Skeletal muscle satellite cell (primary cell): ENCODE data around the gene GCAT.

Experiments
- H3K27me3 ChIP-seq: 2 replicates; pipeline ENCODE4 v1.7.0; 2013; ENCODE audit warnings: low read length; ENCODE audit not compliant: control insufficient read depth, insufficient read depth
- H3K36me3 ChIP-seq: 2 replicates; pipeline ENCODE4 v1.7.0; 2013; ENCODE audit warnings: mild to moderate bottlenecking, control low read depth, low read length; ENCODE audit not compliant: insufficient read depth
- H3K4me1 ChIP-seq: 2 replicates; pipeline ENCODE4 v1.7.0; 2013; ENCODE audit warnings: low read length; ENCODE audit not compliant: control insufficient read depth, insufficient read depth
- H3K4me2 ChIP-seq: 2 replicates; pipeline ENCODE4 v1.7.0; 2013; ENCODE audit warnings: mild to moderate bottlenecking, low read length
- H3K4me3 ChIP-seq: 2 replicates; pipeline ENCODE4 v1.7.0; 2013; ENCODE audit warnings: low read length
- H3K9ac ChIP-seq: 2 replicates; pipeline ENCODE4 v1.7.0; 2013; ENCODE audit warnings: mild to moderate bottlenecking, low read depth, low read length, moderate library complexity
- H3K9me3 ChIP-seq: replicated peaks from 2 replicates; pipeline ENCODE4 v1.7.0; 2013; ENCODE audit warnings: mild to moderate bottlenecking, control low read depth, low read length

GCAT gene

GRCh38 chr22:37816543-37817180 is 8.9 kb downstream of the GCAT start:
- no peak overlapping the region for H3K9ac ChIP-seq
- H3K4me2 ChIP-seq, result no peak overlapping the region
- no peaks in the 10 kb centered on the region for H3K36me3 ChIP-seq
- H3K4me1 ChIP-seq, result peaks cover 13% of the 10 kb centered on the region
- H3K4me3 ChIP-seq, result no peak overlapping the region
- no peaks in the 10 kb centered on the region for H3K9me3 ChIP-seq
- peaks cover 10% of the 10 kb centered on the region for H3K27me3 ChIP-seq

GRCh38 chr22:37817705-37818408 is 10.1 kb downstream of the GCAT start:
- peaks cover 13% of the 10 kb centered on the region for H3K4me1 ChIP-seq
- peak overlapping the region; percentile 71 for H3K9ac ChIP-seq
- H3K9me3 ChIP-seq, result no peaks in the 10 kb centered on the region
- H3K27me3 ChIP-seq, result peaks cover 19% of the 10 kb centered on the region
- H3K4me2 ChIP-seq, result peak overlapping the region; percentile 79
- no peaks in the 10 kb centered on the region for H3K36me3 ChIP-seq
- H3K4me3 ChIP-seq, result peak overlapping the region; percentile 62

GRCh38 chr22:37818409-37819104 is 10.8 kb downstream of the GCAT start:
- peaks cover 26% of the 10 kb centered on the region for H3K27me3 ChIP-seq
- H3K36me3 ChIP-seq, result no peaks in the 10 kb centered on the region
- peak overlapping the region; percentile 36 for H3K9ac ChIP-seq
- H3K4me3 ChIP-seq, result peak overlapping the region; percentile 61
- H3K4me2 ChIP-seq, result peak overlapping the region; percentile 79
- no peaks in the 10 kb centered on the region for H3K9me3 ChIP-seq
- H3K4me1 ChIP-seq, result peaks cover 13% of the 10 kb centered on the region

GRCh38 chr22:37819105-37819433 is 11.3 kb downstream of the GCAT start:
- H3K36me3 ChIP-seq, result no peaks in the 10 kb centered on the region
- H3K4me3 ChIP-seq, result peak overlapping the region; percentile 61
- H3K9me3 ChIP-seq, result no peaks in the 10 kb centered on the region
- peak overlapping the region; percentile 79 for H3K4me2 ChIP-seq
- no peak overlapping the region for H3K9ac ChIP-seq
- H3K27me3 ChIP-seq, result peaks cover 29% of the 10 kb centered on the region
- H3K4me1 ChIP-seq, result peaks cover 13% of the 10 kb centered on the region

- Histone ChIP-seq H3K4me3 (no peak overlapping the region), H3K9me3 (no peaks in the 10 kb centered on the region), H3K9ac (no peak overlapping the region), H3K36me3 (no peaks in the 10 kb centered on the region), H3K4me2 (no peak overlapping the region), H3K4me1 (peaks cover 21% of the 10 kb centered on the region), H3K27me3 (peaks cover 34% of the 10 kb centered on the region)
Observed at GRCh38 chr22:37820350-37820749, 12.6 kb downstream of the GCAT start.

- Histone ChIP-seq H3K4me3 (no peak overlapping the region), H3K27me3 (peaks cover 34% of the 10 kb centered on the region), H3K9ac (no peak overlapping the region), H3K9me3 (no peaks in the 10 kb centered on the region), H3K4me1 (peaks cover 21% of the 10 kb centered on the region), H3K4me2 (no peak overlapping the region), H3K36me3 (no peaks in the 10 kb centered on the region)
Observed at GRCh38 chr22:37822079-37822833, 14.5 kb downstream of the GCAT start.

GRCh38 chr22:37823134-37823985 is 15.6 kb downstream of the GCAT start, which contains the start of gene GALR3:
Gene GALR3 (plus strand): TSS chr22:37823382. CDS start chr22:37823407, 25 bp downstream.
- Histone ChIP-seq H3K4me2 (no peak within 1 kb of the TSS), H3K4me3 (no peak within 1 kb of the TSS), H3K27me3 (peaks cover 34% of the 10 kb centered on the region), H3K9ac (no peak within 1 kb of the TSS), H3K9me3 (no peaks in the 10 kb centered on the region), H3K4me1 (peaks cover 14% of the 10 kb centered on the region), H3K36me3 (no peaks in the 10 kb centered on the region)

GRCh38 chr22:37824674-37825641 is 17.2 kb downstream of the GCAT start:
- no peaks in the 10 kb centered on the region for H3K9me3 ChIP-seq
- peaks cover 12% of the 10 kb centered on the region for H3K36me3 ChIP-seq
- H3K4me3 ChIP-seq, result peak overlapping the region; percentile 55
- peaks cover 30% of the 10 kb centered on the region for H3K27me3 ChIP-seq
- peaks cover 8% of the 10 kb centered on the region for H3K4me1 ChIP-seq
- peak overlapping the region; percentile 78 for H3K4me2 ChIP-seq
- H3K9ac ChIP-seq, result no peak overlapping the region

- Histone ChIP-seq H3K36me3 (peaks cover 33% of the 10 kb centered on the region), H3K9me3 (no peaks in the 10 kb centered on the region), H3K4me1 (peaks cover 8% of the 10 kb centered on the region), H3K9ac (no peak overlapping the region), H3K4me2 (no peak overlapping the region), H3K4me3 (no peak overlapping the region), H3K27me3 (peaks cover 23% of the 10 kb centered on the region)
Observed at GRCh38 chr22:37827056-37827455, 19.3 kb downstream of the GCAT start.
